Activated T-helper 2 cell treated with anti-CD3 and anti-CD28 coated beads, Interferon-gamma antibody, Interleukin-2, Interleukin-4, amounts not matched to agents 10 μg/mL and 5 μg/mL and 100 μg/mL, durations not matched to agents 14 hours and 24 hours and 36 hours (primary cell): ENCODE measurements around the gene RGSL1. TPM values are rescaled to one million over a fixed set of nuclear protein-coding genes. Genes with fewer than 3 reads are reported as not detected.
"Not testable (repeated sequence)": the region's sequence is repeated elsewhere in the genome, so short reads cannot be mapped to it uniquely, and the experiment has no call there.

Experiments
- DNase-seq: peaks from one replicate; pipeline ENCODE4 v3.0.0; 2021; ENCODE audit warnings: low spot score
- H3K27ac Mint-ChIP-seq: one replicate; pipeline ENCODE4 v1.8.0; 2021; ENCODE audit warnings: mixed read lengths
- H3K27me3 Mint-ChIP-seq: one replicate; pipeline ENCODE4 v1.8.0; 2021; ENCODE audit warnings: low read depth, mixed read lengths
- H3K36me3 Mint-ChIP-seq: one replicate; pipeline ENCODE4 v1.8.0; 2021; ENCODE audit warnings: low read depth, mixed read lengths
- H3K4me1 Mint-ChIP-seq: one replicate; pipeline ENCODE4 v1.8.0; 2021; ENCODE audit warnings: low read depth, mixed read lengths
- H3K4me3 Mint-ChIP-seq: one replicate; pipeline ENCODE4 v1.8.0; 2021; ENCODE audit warnings: low read depth, mild to moderate bottlenecking, moderate library complexity, mixed read lengths
- H3K9me3 Mint-ChIP-seq: one replicate; pipeline ENCODE4 v1.8.0; 2021; ENCODE audit warnings: mixed read lengths
- intact Hi-C: fragments of 100-400 bp; cut with micrococcal nuclease; formaldehyde crosslinking; loops from one replicate; pipeline ENCODE4 v1.15.1; 2023
- total RNA-seq: library from RNA; stranded (reverse); gene quantifications from 2 replicates; pipeline ENCODE4 v1.2.3, GENCODE V29; 2022

The RGSL1 gene
- total RNA-seq, 1 donor from 2014 or later = not detected

GRCh38 chr1:182426442-182427430, 23.2 kb upstream of the RGSL1 start:
- no peak for DNase-seq
- Mint-ChIP-seq H3K27ac (no peak overlapping the region), H3K4me3 (no peak overlapping the region), H3K27me3 (peaks cover 36% of the 10 kb centered on the region), H3K36me3 (no peaks in the 10 kb centered on the region), H3K9me3 (no peaks in the 10 kb centered on the region), H3K4me1 (peaks cover 20% of the 10 kb centered on the region)
- intact Hi-C loops = no loop called here

GRCh38 chr1:182428043-182428442, 21.9 kb upstream of the RGSL1 start:
- DNase-seq = no peak
- no peak overlapping the region for H3K27ac Mint-ChIP-seq
- no peaks in the 10 kb centered on the region for H3K36me3 Mint-ChIP-seq
- H3K4me1 Mint-ChIP-seq = peaks cover 20% of the 10 kb centered on the region
- intact Hi-C loops = no loop called here
- H3K9me3 Mint-ChIP-seq = no peaks in the 10 kb centered on the region
- H3K4me3 Mint-ChIP-seq = no peak overlapping the region
- H3K27me3 Mint-ChIP-seq = peaks cover 32% of the 10 kb centered on the region

- no peaks in the 10 kb centered on the region for H3K9me3 Mint-ChIP-seq
- H3K4me1 Mint-ChIP-seq = peaks cover 20% of the 10 kb centered on the region
- peak; percentile 50 for DNase-seq
- peaks cover 41% of the 10 kb centered on the region for H3K27me3 Mint-ChIP-seq
- H3K36me3 Mint-ChIP-seq = no peaks in the 10 kb centered on the region
- H3K27ac Mint-ChIP-seq = peak overlapping the region; percentile 68
- intact Hi-C loops = no loop called here
- H3K4me3 Mint-ChIP-seq = no peak overlapping the region
These were observed 19.5 kb upstream of the RGSL1 start for GRCh38 chr1:182430263-182431068.

- no peak overlapping the region for H3K27ac Mint-ChIP-seq
- intact Hi-C loops = no loop called here
- H3K27me3 Mint-ChIP-seq = peaks cover 39% of the 10 kb centered on the region
- peaks cover 20% of the 10 kb centered on the region for H3K4me1 Mint-ChIP-seq
- DNase-seq = no peak
- H3K36me3 Mint-ChIP-seq = no peaks in the 10 kb centered on the region
- H3K4me3 Mint-ChIP-seq = no peak overlapping the region
- no peaks in the 10 kb centered on the region for H3K9me3 Mint-ChIP-seq
These were observed 18.7 kb upstream of the RGSL1 start for GRCh38 chr1:182431278-182431677.

- H3K36me3 Mint-ChIP-seq = no peaks in the 10 kb centered on the region
- H3K27me3 Mint-ChIP-seq = peaks cover 47% of the 10 kb centered on the region
- no peak for DNase-seq
- H3K9me3 Mint-ChIP-seq = peaks cover 4% of the 10 kb centered on the region
- H3K4me1 Mint-ChIP-seq = peaks cover 14% of the 10 kb centered on the region
- intact Hi-C loops = no loop called here
- no peak overlapping the region for H3K4me3 Mint-ChIP-seq
- H3K27ac Mint-ChIP-seq = no peak overlapping the region
These were observed 16.4 kb upstream of the RGSL1 start for GRCh38 chr1:182433580-182433979.

GRCh38 chr1:182438326-182438725, 11.6 kb upstream of the RGSL1 start:
- Mint-ChIP-seq H3K27ac (no peak overlapping the region), H3K4me3 (no peak overlapping the region), H3K27me3 (peaks cover 31% of the 10 kb centered on the region), H3K4me1 (no peaks in the 10 kb centered on the region), H3K9me3 (peaks cover 4% of the 10 kb centered on the region), H3K36me3 (no peaks in the 10 kb centered on the region)
- no peak for DNase-seq
- intact Hi-C loops = no loop called here

- H3K27ac Mint-ChIP-seq = no peak overlapping the region
- H3K27me3 Mint-ChIP-seq = peaks cover 12% of the 10 kb centered on the region
- H3K9me3 Mint-ChIP-seq = peaks cover 4% of the 10 kb centered on the region
- no peak overlapping the region for H3K4me3 Mint-ChIP-seq
- no peaks in the 10 kb centered on the region for H3K36me3 Mint-ChIP-seq
- intact Hi-C loops = no loop called here
- peaks cover 3% of the 10 kb centered on the region for H3K4me1 Mint-ChIP-seq
- no peak for DNase-seq
These were observed 8.2 kb upstream of the RGSL1 start for GRCh38 chr1:182441719-182442118.

- Mint-ChIP-seq H3K4me3 (no peak overlapping the region), H3K27ac (no peak overlapping the region), H3K27me3 (peaks cover 11% of the 10 kb centered on the region), H3K36me3 (no peaks in the 10 kb centered on the region), H3K4me1 (peaks cover 3% of the 10 kb centered on the region), H3K9me3 (peaks cover 4% of the 10 kb centered on the region)
- no peak for DNase-seq
- intact Hi-C loops = no loop called here
These were observed 7.6 kb upstream of the RGSL1 start for GRCh38 chr1:182442333-182442732.

- DNase-seq = no peak
- no peak overlapping the region for H3K4me3 Mint-ChIP-seq
- no peaks in the 10 kb centered on the region for H3K36me3 Mint-ChIP-seq
- H3K27me3 Mint-ChIP-seq = peaks cover 6% of the 10 kb centered on the region
- H3K27ac Mint-ChIP-seq = no peak overlapping the region
- H3K9me3 Mint-ChIP-seq = no peaks in the 10 kb centered on the region
- peaks cover 3% of the 10 kb centered on the region for H3K4me1 Mint-ChIP-seq
- intact Hi-C loops = no loop called here
These were observed 5.4 kb upstream of the RGSL1 start for GRCh38 chr1:182444497-182444896.

- Mint-ChIP-seq H3K4me3 (no peak overlapping the region), H3K36me3 (no peaks in the 10 kb centered on the region), H3K9me3 (no peaks in the 10 kb centered on the region), H3K27ac (no peak overlapping the region), H3K27me3 (peaks cover 6% of the 10 kb centered on the region), H3K4me1 (peaks cover 3% of the 10 kb centered on the region)
- DNase-seq = no peak
- intact Hi-C loops = loop anchor here (1.0 to 5.0 kb wide), 2 partner anchors 151 to 340 kb away; no protein-coding TSS in a partner anchor
These were observed 3.8 kb upstream of the RGSL1 start for GRCh38 chr1:182446033-182446669.

- not testable (repeated sequence) for H3K27ac Mint-ChIP-seq, H3K36me3 Mint-ChIP-seq, H3K4me3 Mint-ChIP-seq, H3K27me3 Mint-ChIP-seq, H3K4me1 Mint-ChIP-seq, DNase-seq, H3K9me3 Mint-ChIP-seq
- intact Hi-C loops = loop anchor here (5.0 kb wide), 1 partner anchor 150 kb away; no protein-coding TSS in a partner anchor
These were observed 2.8 kb upstream of the RGSL1 start for GRCh38 chr1:182447124-182447523.

- peaks cover 4% of the 10 kb centered on the region for H3K27me3 Mint-ChIP-seq
- H3K9me3 Mint-ChIP-seq = no peaks in the 10 kb centered on the region
- no peak overlapping the region for H3K4me3 Mint-ChIP-seq
- H3K27ac Mint-ChIP-seq = no peak overlapping the region
- H3K36me3 Mint-ChIP-seq = no peaks in the 10 kb centered on the region
- DNase-seq = no peak
- peaks cover 3% of the 10 kb centered on the region for H3K4me1 Mint-ChIP-seq
- intact Hi-C loops = loop anchor here (5.0 kb wide), 1 partner anchor 150 kb away; no protein-coding TSS in a partner anchor
These were observed 2.3 kb upstream of the RGSL1 start for GRCh38 chr1:182447660-182448059.
